LNCAP (cell line): ENCODE data around the gene PCP2.

ENCODE experiments used
- CTCF ChIP-seq: fragments of 450-650 bp; IDR thresholded peaks from 2 replicates; pipeline ENCODE4 v1.5.1; 2017; ENCODE audit warnings: mild to moderate bottlenecking

Gene PCP2

GRCh38 chr19:7617735-7618134 is 15.8 kb downstream of the PCP2 start:
- TF ChIP-seq CTCF, result no peak

- TF ChIP-seq CTCF, result no peak
Measured at GRCh38 chr19:7617172-7617571, 16.3 kb downstream of the PCP2 start.

GRCh38 chr19:7614859-7615741 is 18.4 kb downstream of the PCP2 start:
- TF ChIP-seq CTCF, result no peak

GRCh38 chr19:7612282-7613274 is 20.9 kb downstream of the PCP2 start:
- no peak for TF ChIP-seq CTCF

- TF ChIP-seq CTCF, result no peak
Measured at GRCh38 chr19:7611541-7612279, 21.8 kb downstream of the PCP2 start.

GRCh38 chr19:7610491-7611240 is 22.9 kb downstream of the PCP2 start:
- no peak for TF ChIP-seq CTCF
